ENCODE results near the gene CHST15.

Gene CHST15

GRCh38 chr10:124026589-124026939 lies 66.8 kb downstream of the CHST15 start:
- no peak for TF ChIP-seq GATA2 (IDR thresholded peaks at IDR 0.05; ENCODE audit: low read depth, low read length)
- no peak for TF ChIP-seq GATA3 (IDR thresholded peaks at IDR 0.05; ENCODE audit: low read depth, low read length)

- TF ChIP-seq GATA2 (IDR thresholded peaks at IDR 0.05; ENCODE audit: low read depth, low read length) = no peak
- no peak for TF ChIP-seq GATA3 (IDR thresholded peaks at IDR 0.05; ENCODE audit: low read depth, low read length)
Measured at GRCh38 chr10:124025660-124026588, 67.5 kb downstream of the CHST15 start.

GRCh38 chr10:124025152-124025551 lies 68.2 kb downstream of the CHST15 start:
- no peak for TF ChIP-seq GATA3 (IDR thresholded peaks at IDR 0.05; ENCODE audit: low read depth, low read length)
- TF ChIP-seq GATA2 (IDR thresholded peaks at IDR 0.05; ENCODE audit: low read depth, low read length) = no peak

- TF ChIP-seq GATA2 (IDR thresholded peaks at IDR 0.05; ENCODE audit: low read depth, low read length) = no peak
- no peak for TF ChIP-seq GATA3 (IDR thresholded peaks at IDR 0.05; ENCODE audit: low read depth, low read length)
Measured at GRCh38 chr10:124022066-124022465, 71.3 kb downstream of the CHST15 start.

GRCh38 chr10:124020981-124021815 lies 72.2 kb downstream of the CHST15 start:
- TF ChIP-seq GATA3 (IDR thresholded peaks at IDR 0.05; ENCODE audit: low read depth, low read length) (no peak), GATA2 (IDR thresholded peaks at IDR 0.05; ENCODE audit: low read depth, low read length) (no peak)

GRCh38 chr10:124019886-124020797 lies 73.3 kb downstream of the CHST15 start:
- TF ChIP-seq GATA2 (IDR thresholded peaks at IDR 0.05; ENCODE audit: low read depth, low read length) = no peak
- TF ChIP-seq GATA3 (IDR thresholded peaks at IDR 0.05; ENCODE audit: low read depth, low read length) = no peak

- TF ChIP-seq GATA2 (IDR thresholded peaks at IDR 0.05; ENCODE audit: low read depth, low read length) (no peak), GATA3 (IDR thresholded peaks at IDR 0.05; ENCODE audit: low read depth, low read length) (no peak)
Measured at GRCh38 chr10:124018886-124019525, 74.4 kb downstream of the CHST15 start.

GRCh38 chr10:124017729-124018128 lies 75.7 kb downstream of the CHST15 start:
- no peak for TF ChIP-seq GATA2 (IDR thresholded peaks at IDR 0.05; ENCODE audit: low read depth, low read length)
- TF ChIP-seq GATA3 (IDR thresholded peaks at IDR 0.05; ENCODE audit: low read depth, low read length) = no peak

GRCh38 chr10:124016804-124017375 lies 76.5 kb downstream of the CHST15 start:
- TF ChIP-seq GATA2 (IDR thresholded peaks at IDR 0.05; ENCODE audit: low read depth, low read length) = no peak
- TF ChIP-seq GATA3 (IDR thresholded peaks at IDR 0.05; ENCODE audit: low read depth, low read length) = no peak

GRCh38 chr10:124015991-124016390 lies 77.4 kb downstream of the CHST15 start:
- TF ChIP-seq GATA3 (IDR thresholded peaks at IDR 0.05; ENCODE audit: low read depth, low read length) (no peak), GATA2 (IDR thresholded peaks at IDR 0.05; ENCODE audit: low read depth, low read length) (no peak)

GRCh38 chr10:124014416-124015154 lies 78.8 kb downstream of the CHST15 start:
- no peak for TF ChIP-seq GATA3 (IDR thresholded peaks at IDR 0.05; ENCODE audit: low read depth, low read length)
- no peak for TF ChIP-seq GATA2 (IDR thresholded peaks at IDR 0.05; ENCODE audit: low read depth, low read length)

GRCh38 chr10:124013916-124014315 lies 79.5 kb downstream of the CHST15 start:
- TF ChIP-seq GATA3 (IDR thresholded peaks at IDR 0.05; ENCODE audit: low read depth, low read length) (no peak), GATA2 (IDR thresholded peaks at IDR 0.05; ENCODE audit: low read depth, low read length) (no peak)
